ENCODE data around the gene MAB21L3.

DNA sequence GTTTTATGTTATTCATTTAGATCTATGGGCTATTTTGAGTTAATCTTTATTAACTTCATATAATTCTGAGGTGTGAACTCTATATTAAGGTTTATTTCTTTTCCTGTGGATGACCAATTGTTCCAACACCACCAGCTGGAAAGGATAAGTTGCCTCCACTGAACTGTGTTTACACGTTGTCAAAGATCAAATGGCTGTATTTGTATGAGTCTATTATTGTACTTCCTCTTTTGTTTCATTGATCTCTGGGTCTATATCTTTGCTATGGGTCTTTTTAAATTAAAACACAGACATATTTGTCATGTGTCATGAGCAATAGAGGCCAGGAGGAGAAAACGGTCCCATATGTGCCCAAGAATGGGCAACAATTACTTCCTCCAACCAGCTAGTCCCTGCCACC lies 5.2 kb upstream of the MAB21L3 start:
- TF ChIP-seq POLR2AphosphoS5 (IDR thresholded peaks at IDR 0.05): no peak
- TF ChIP-seq, protein P1, sequence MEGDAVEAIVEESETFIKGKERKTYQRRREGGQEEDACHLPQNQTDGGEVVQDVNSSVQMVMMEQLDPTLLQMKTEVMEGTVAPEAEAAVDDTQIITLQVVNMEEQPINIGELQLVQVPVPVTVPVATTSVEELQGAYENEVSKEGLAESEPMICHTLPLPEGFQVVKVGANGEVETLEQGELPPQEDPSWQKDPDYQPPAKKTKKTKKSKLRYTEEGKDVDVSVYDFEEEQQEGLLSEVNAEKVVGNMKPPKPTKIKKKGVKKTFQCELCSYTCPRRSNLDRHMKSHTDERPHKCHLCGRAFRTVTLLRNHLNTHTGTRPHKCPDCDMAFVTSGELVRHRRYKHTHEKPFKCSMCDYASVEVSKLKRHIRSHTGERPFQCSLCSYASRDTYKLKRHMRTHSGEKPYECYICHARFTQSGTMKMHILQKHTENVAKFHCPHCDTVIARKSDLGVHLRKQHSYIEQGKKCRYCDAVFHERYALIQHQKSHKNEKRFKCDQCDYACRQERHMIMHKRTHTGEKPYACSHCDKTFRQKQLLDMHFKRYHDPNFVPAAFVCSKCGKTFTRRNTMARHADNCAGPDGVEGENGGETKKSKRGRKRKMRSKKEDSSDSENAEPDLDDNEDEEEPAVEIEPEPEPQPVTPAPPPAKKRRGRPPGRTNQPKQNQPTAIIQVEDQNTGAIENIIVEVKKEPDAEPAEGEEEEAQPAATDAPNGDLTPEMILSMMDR (IDR thresholded peaks at IDR 0.05): no peak

Data from breast epithelium (tissue), 3 donors.